ENCODE measurements around the gene ATF4. TPM values are rescaled to one million over a fixed set of nuclear protein-coding genes. Genes with fewer than 3 reads are reported as not detected.

The ATF4 gene
- total RNA-seq, 1 experiment from 2014 or later = 488 TPM

DNA sequence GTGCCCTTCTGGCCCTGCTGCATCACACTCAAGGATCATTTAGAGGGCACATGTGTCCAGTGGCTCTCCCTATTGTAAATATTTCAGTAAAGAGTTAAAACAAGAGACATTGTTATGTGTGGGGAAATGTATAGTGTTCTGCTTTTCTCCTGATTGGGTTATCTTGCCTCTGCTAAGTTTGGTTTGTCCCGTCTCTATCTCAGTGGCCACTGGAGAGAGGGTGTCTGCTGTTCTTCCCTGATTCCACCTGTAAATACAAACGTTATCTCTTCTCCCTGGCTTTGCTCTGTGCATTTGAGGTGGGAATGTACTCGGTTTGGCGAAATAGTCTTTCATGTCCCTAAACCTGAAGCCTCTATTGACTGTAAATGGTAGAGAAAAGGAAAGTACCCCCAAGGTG is 12.0 kb upstream of the ATF4 start:
- no peaks in the 10 kb centered on the region for H3K27me3 ChIP-seq (ENCODE audit: insufficient read depth, low read depth)
- no TSS peak for BruUV-seq (replicated peaks)
- H3K9me2 ChIP-seq (ENCODE audit: insufficient read depth) = no peaks in the 10 kb centered on the region
- H3K4me3 ChIP-seq = no peak overlapping the region
- no peak overlapping the region for H3K4me2 ChIP-seq
- intact Hi-C loops (cut with micrococcal nuclease; ENCODE audit: unreplicated experiment) = no loop called here
- H3F3A ChIP-seq (ENCODE audit: insufficient read depth, low read depth) = peaks cover 9% of the 10 kb centered on the region; the same call in 1 of the 2 replicates
- peaks cover 61% of the 10 kb centered on the region for H3K36me3 ChIP-seq (ENCODE audit: low read depth)
- H3K27ac ChIP-seq = no peak overlapping the region
- H3K79me2 ChIP-seq (ENCODE audit: low read depth) = peaks cover 69% of the 10 kb centered on the region
- H4K20me1 ChIP-seq (ENCODE audit: insufficient read depth) = peaks cover 35% of the 10 kb centered on the region
- H3K4me1 ChIP-seq (replicated peaks; ENCODE audit: insufficient read depth) = peaks cover 9% of the 10 kb centered on the region
- TF ChIP-seq, protein P1, sequence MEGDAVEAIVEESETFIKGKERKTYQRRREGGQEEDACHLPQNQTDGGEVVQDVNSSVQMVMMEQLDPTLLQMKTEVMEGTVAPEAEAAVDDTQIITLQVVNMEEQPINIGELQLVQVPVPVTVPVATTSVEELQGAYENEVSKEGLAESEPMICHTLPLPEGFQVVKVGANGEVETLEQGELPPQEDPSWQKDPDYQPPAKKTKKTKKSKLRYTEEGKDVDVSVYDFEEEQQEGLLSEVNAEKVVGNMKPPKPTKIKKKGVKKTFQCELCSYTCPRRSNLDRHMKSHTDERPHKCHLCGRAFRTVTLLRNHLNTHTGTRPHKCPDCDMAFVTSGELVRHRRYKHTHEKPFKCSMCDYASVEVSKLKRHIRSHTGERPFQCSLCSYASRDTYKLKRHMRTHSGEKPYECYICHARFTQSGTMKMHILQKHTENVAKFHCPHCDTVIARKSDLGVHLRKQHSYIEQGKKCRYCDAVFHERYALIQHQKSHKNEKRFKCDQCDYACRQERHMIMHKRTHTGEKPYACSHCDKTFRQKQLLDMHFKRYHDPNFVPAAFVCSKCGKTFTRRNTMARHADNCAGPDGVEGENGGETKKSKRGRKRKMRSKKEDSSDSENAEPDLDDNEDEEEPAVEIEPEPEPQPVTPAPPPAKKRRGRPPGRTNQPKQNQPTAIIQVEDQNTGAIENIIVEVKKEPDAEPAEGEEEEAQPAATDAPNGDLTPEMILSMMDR (conservative IDR thresholded peaks at IDR 0.05) = no peak
- no peak for TF ChIP-seq EZH2 (IDR thresholded peaks at IDR 0.05; ENCODE audit: low read depth)
- DNase-seq = no peak
- no peak overlapping the region for H2AFZ ChIP-seq
- POLR2A ChIA-PET (ENCODE audit: unreplicated experiment) = interaction anchor here (0.6 kb wide), 1 partner anchor 316 kb away, joined by 4 read pairs; no protein-coding TSS in a partner anchor
- CTCF ChIA-PET = no interaction called here
- H3K9me3 ChIP-seq (ENCODE audit: insufficient read depth, low read depth) = no peaks in the 10 kb centered on the region

DNA sequence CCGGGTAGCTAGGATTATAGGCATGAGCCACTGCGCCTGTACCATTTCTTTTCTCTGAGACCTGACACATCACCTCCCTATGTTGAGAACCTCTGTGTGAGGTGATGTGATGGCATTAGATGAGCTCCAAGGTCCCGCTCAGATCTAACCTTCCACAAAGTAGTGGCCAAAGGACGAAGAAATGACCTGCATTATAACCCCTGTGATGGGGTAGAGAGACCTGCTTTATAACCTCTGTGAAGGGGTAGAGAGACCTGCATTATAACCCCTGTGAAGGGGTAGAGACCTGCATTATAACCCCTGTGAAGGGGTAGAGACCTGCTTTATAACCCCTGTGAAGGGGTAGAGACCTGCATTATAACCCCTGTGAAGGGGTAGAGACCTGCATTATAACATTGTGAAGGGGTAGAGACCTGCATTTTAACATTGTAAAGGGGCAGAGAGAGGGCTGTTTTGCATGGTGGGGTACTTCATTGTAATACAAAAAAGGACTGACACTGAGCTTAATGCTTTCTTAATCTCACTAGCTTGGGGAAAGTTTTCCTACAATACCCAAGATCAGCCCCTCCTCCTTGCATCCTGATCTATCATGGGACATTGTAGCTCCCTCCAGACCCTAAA is 9.7 kb upstream of the ATF4 start:
- Histone ChIP-seq H3K36me3 (ENCODE audit: low read depth) (peaks cover 68% of the 10 kb centered on the region), H3K4me3 (no peak overlapping the region), H3K27ac (no peak overlapping the region), H4K20me1 (ENCODE audit: insufficient read depth) (peaks cover 46% of the 10 kb centered on the region), H3K79me2 (ENCODE audit: low read depth) (peaks cover 53% of the 10 kb centered on the region), H3K4me1 (replicated peaks; ENCODE audit: insufficient read depth) (no peaks in the 10 kb centered on the region), H2AFZ (no peak overlapping the region), H3K9me3 (ENCODE audit: insufficient read depth, low read depth) (no peaks in the 10 kb centered on the region), H3F3A (ENCODE audit: insufficient read depth, low read depth) (peaks cover 17% of the 10 kb centered on the region; the same call in 1 of the 2 replicates), H3K9me2 (ENCODE audit: insufficient read depth) (no peaks in the 10 kb centered on the region), H3K27me3 (ENCODE audit: insufficient read depth, low read depth) (no peaks in the 10 kb centered on the region), H3K4me2 (no peak overlapping the region)
- peak in 1 of 2 experiments; percentile 28 for DNase-seq
- ChIA-PET POLR2A (ENCODE audit: unreplicated experiment) (interaction anchor here (0.6 kb wide), 1 partner anchor 397 kb away, joined by 24 read pairs; no protein-coding TSS in a partner anchor), CTCF (no interaction called here)
- no TSS peak for BruUV-seq (replicated peaks)
- intact Hi-C loops (cut with micrococcal nuclease; ENCODE audit: unreplicated experiment) = no loop called here
- TF ChIP-seq, protein P1 (conservative IDR thresholded peaks at IDR 0.05) = no peak
- no peak for TF ChIP-seq EZH2 (IDR thresholded peaks at IDR 0.05; ENCODE audit: low read depth)

DNA sequence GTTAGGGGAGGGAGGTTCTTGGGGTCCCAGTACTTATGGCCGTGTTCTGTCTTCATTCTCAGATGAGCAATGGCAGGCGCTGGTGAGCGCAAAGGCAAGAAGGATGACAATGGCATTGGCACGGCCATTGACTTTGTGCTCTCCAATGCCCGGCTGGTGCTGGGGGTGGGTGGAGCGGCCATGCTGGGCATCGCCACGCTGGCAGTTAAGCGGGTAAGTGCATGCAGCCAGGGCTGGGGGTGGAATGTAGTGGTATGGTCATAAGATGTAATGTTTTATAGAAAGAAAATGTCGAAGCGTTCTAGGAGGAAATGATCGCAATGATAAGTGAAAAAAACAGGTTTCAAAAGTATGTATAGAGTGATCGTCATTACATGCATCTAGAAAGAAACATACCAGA is 9.1 kb upstream of the ATF4 start:
- Histone ChIP-seq H3K36me3 (ENCODE audit: low read depth) (peaks cover 67% of the 10 kb centered on the region), H3K4me1 (replicated peaks; ENCODE audit: insufficient read depth) (no peaks in the 10 kb centered on the region), H3F3A (ENCODE audit: insufficient read depth, low read depth) (peaks cover 23% of the 10 kb centered on the region; the same call in 1 of the 2 replicates), H3K4me2 (no peak overlapping the region), H3K79me2 (ENCODE audit: low read depth) (peaks cover 48% of the 10 kb centered on the region), H4K20me1 (ENCODE audit: insufficient read depth) (peaks cover 46% of the 10 kb centered on the region), H3K9me3 (ENCODE audit: insufficient read depth, low read depth) (no peaks in the 10 kb centered on the region), H3K9me2 (ENCODE audit: insufficient read depth) (no peaks in the 10 kb centered on the region), H2AFZ (no peak overlapping the region), H3K27ac (no peak overlapping the region), H3K27me3 (ENCODE audit: insufficient read depth, low read depth) (no peaks in the 10 kb centered on the region), H3K4me3 (no peak overlapping the region)
- DNase-seq = no peak
- intact Hi-C loops (cut with micrococcal nuclease; ENCODE audit: unreplicated experiment) = no loop called here
- ChIA-PET POLR2A (ENCODE audit: unreplicated experiment) (interaction anchor here (0.6 kb wide), 1 partner anchor 397 kb away, joined by 24 read pairs; no protein-coding TSS in a partner anchor), CTCF (no interaction called here)
- no TSS peak for BruUV-seq (replicated peaks)
- TF ChIP-seq EZH2 (IDR thresholded peaks at IDR 0.05; ENCODE audit: low read depth) = no peak
- TF ChIP-seq, protein P1 (conservative IDR thresholded peaks at IDR 0.05) = no peak

Data from PC-9 (cell line).